ENCODE data around the gene JAKMIP3. TPM values are rescaled to one million over a fixed set of nuclear protein-coding genes. Genes with fewer than 3 reads are reported as not detected.

JAKMIP3 gene
- total RNA-seq, 1 experiment from 2014 or later, result not detected

- TF ChIP-seq CTCF (IDR thresholded peaks at IDR 0.05; ENCODE audit: unreplicated experiment), result no peak
- no TSS peak for BruUV-seq (replicated peaks)
- peaks cover 27% of the 10 kb centered on the region for H3K27me3 Mint-ChIP-seq (ENCODE audit: insufficient read depth, unreplicated experiment)
- DNase-seq (ENCODE audit: unreplicated experiment), result no peak
- intact Hi-C loops (cut with micrococcal nuclease), result loop anchor here (10.0 kb wide), 1 partner anchor 124 kb away; no protein-coding TSS in a partner anchor
- no peak overlapping the region for H3K4me3 Mint-ChIP-seq (ENCODE audit: unreplicated experiment)
- H3K4me1 Mint-ChIP-seq (ENCODE audit: insufficient read depth, unreplicated experiment), result peaks cover 5% of the 10 kb centered on the region
- ChIA-PET POLR2A (no interaction called here), CTCF (interaction anchor here (0.6 to 2.5 kb wide), 5 partner anchors 9 to 240 kb away, joined by 3 to 16 read pairs (median 3); no protein-coding TSS in a partner anchor)
- H3K27ac Mint-ChIP-seq (ENCODE audit: low read depth, unreplicated experiment), result no peak overlapping the region
- H3K36me3 Mint-ChIP-seq (ENCODE audit: insufficient read depth, unreplicated experiment), result no peaks in the 10 kb centered on the region
- no peaks in the 10 kb centered on the region for H3K9me3 Mint-ChIP-seq (ENCODE audit: unreplicated experiment)
These were observed 45.3 kb upstream of the JAKMIP3 start for GRCh38 chr10:132020456-132020855.

- CTCF ChIA-PET, result interaction anchor here (0.6 to 2.9 kb wide), 6 partner anchors 10 to 240 kb away, joined by 3 to 47 read pairs (median 4); no protein-coding TSS in a partner anchor
These were observed 44.7 kb upstream of the JAKMIP3 start for GRCh38 chr10:132021046-132021445.

GRCh38 chr10:132021504-132022143 is 44.1 kb upstream of the JAKMIP3 start:
- no peak for TF ChIP-seq CTCF (IDR thresholded peaks at IDR 0.05; ENCODE audit: unreplicated experiment)
- ChIA-PET CTCF (interaction anchor here (0.9 to 2.9 kb wide), 4 partner anchors 23 to 147 kb away, joined by 3 to 47 read pairs (median 5); no protein-coding TSS in a partner anchor), POLR2A (no interaction called here)
- Mint-ChIP-seq H3K4me3 (ENCODE audit: unreplicated experiment) (no peak overlapping the region), H3K4me1 (ENCODE audit: insufficient read depth, unreplicated experiment) (peaks cover 5% of the 10 kb centered on the region), H3K27ac (ENCODE audit: low read depth, unreplicated experiment) (no peak overlapping the region), H3K9me3 (ENCODE audit: unreplicated experiment) (no peaks in the 10 kb centered on the region), H3K27me3 (ENCODE audit: insufficient read depth, unreplicated experiment) (peaks cover 28% of the 10 kb centered on the region), H3K36me3 (ENCODE audit: insufficient read depth, unreplicated experiment) (no peaks in the 10 kb centered on the region)
- intact Hi-C loops (cut with micrococcal nuclease), result loop anchor here (10.0 kb wide), 1 partner anchor 123 kb away; no protein-coding TSS in a partner anchor
- BruUV-seq (replicated peaks), result no TSS peak
- DNase-seq (ENCODE audit: unreplicated experiment), result no peak

More at GRCh38 chr10:132021046-132021445, 44.7 kb upstream of the JAKMIP3 start:
- peaks cover 5% of the 10 kb centered on the region for H3K4me1 Mint-ChIP-seq (ENCODE audit: insufficient read depth, unreplicated experiment)
- H3K36me3 Mint-ChIP-seq (ENCODE audit: insufficient read depth, unreplicated experiment), result no peaks in the 10 kb centered on the region
- H3K9me3 Mint-ChIP-seq (ENCODE audit: unreplicated experiment), result no peaks in the 10 kb centered on the region
- no peak overlapping the region for H3K27ac Mint-ChIP-seq (ENCODE audit: low read depth, unreplicated experiment)
- peaks cover 27% of the 10 kb centered on the region for H3K27me3 Mint-ChIP-seq (ENCODE audit: insufficient read depth, unreplicated experiment)
- no peak for TF ChIP-seq CTCF (IDR thresholded peaks at IDR 0.05; ENCODE audit: unreplicated experiment)
- no TSS peak for BruUV-seq (replicated peaks)
- H3K4me3 Mint-ChIP-seq (ENCODE audit: unreplicated experiment), result no peak overlapping the region
- intact Hi-C loops (cut with micrococcal nuclease), result loop anchor here (10.0 kb wide), 1 partner anchor 124 kb away; no protein-coding TSS in a partner anchor
- POLR2A ChIA-PET, result no interaction called here
- DNase-seq (ENCODE audit: unreplicated experiment), result no peak

- intact Hi-C loops (cut with micrococcal nuclease), result loop anchor here (10.0 kb wide), 1 partner anchor 123 kb away; no protein-coding TSS in a partner anchor
These were observed 43.5 kb upstream of the JAKMIP3 start for GRCh38 chr10:132022241-132022640.

More at GRCh38 chr10:132022241-132022640, 43.5 kb upstream of the JAKMIP3 start:
- H3K9me3 Mint-ChIP-seq (ENCODE audit: unreplicated experiment), result no peaks in the 10 kb centered on the region
- no peak overlapping the region for H3K4me3 Mint-ChIP-seq (ENCODE audit: unreplicated experiment)
- H3K27ac Mint-ChIP-seq (ENCODE audit: low read depth, unreplicated experiment), result no peak overlapping the region
- ChIA-PET CTCF (interaction anchor here (0.7 to 2.9 kb wide), 31 partner anchors 8 to 1358 kb away, joined by 3 to 47 read pairs (median 5); partner anchors contain the start of gene BNIP3), POLR2A (interaction anchor here (0.8 to 1.7 kb wide), 3 partner anchors 25 to 118 kb away, joined by 4 to 11 read pairs (median 8); no protein-coding TSS in a partner anchor)
- no peak for DNase-seq (ENCODE audit: unreplicated experiment)
- H3K36me3 Mint-ChIP-seq (ENCODE audit: insufficient read depth, unreplicated experiment), result no peaks in the 10 kb centered on the region
- BruUV-seq (replicated peaks), result no TSS peak
- TF ChIP-seq CTCF (IDR thresholded peaks at IDR 0.05; ENCODE audit: unreplicated experiment), result no peak
- peaks cover 5% of the 10 kb centered on the region for H3K4me1 Mint-ChIP-seq (ENCODE audit: insufficient read depth, unreplicated experiment)
- peaks cover 34% of the 10 kb centered on the region for H3K27me3 Mint-ChIP-seq (ENCODE audit: insufficient read depth, unreplicated experiment)
